Testis (tissue), 3 donors: ENCODE measurements around the gene PCIF1. TPM values are rescaled to one million over a fixed set of nuclear protein-coding genes. Genes with fewer than 3 reads are reported as not detected.

Source experiments
- DNase-seq: peaks from one replicate; pipeline ENCODE4 v3.0.0-alpha.2; 2019
- H3K27ac ChIP-seq, 2 donors: fragments of 200-600 bp; sonication (generic); one replicate each; pipeline ENCODE4 v1.5.1; 2019
- H3K27me3 ChIP-seq: fragments of 200-600 bp; sonication (generic); one replicate; pipeline ENCODE4 v1.5.1; 2019
- H3K36me3 ChIP-seq: fragments of 200-600 bp; sonication (generic); one replicate; pipeline ENCODE4 v1.5.1; 2017; ENCODE audit warnings: low read depth; ENCODE audit errors: missing control alignments
- H3K4me1 ChIP-seq: fragments of 200-600 bp; sonication (generic); one replicate; pipeline ENCODE4 v1.5.1; 2019
- H3K4me3 ChIP-seq, 2 donors: fragments of 200-600 bp; sonication (generic); one replicate each; pipeline ENCODE4 v1.5.1; 2017 to 2019
- H3K9me3 ChIP-seq: fragments of 200-600 bp; sonication (generic); one replicate; pipeline ENCODE4 v1.5.1; 2017
- CTCF ChIP-seq, 3 experiments: fragments of 450-650 bp in 2 of 3; fragments of 200-600 bp in 1 of 3; sonication (generic) in 1 of 3; IDR thresholded peaks; one replicate each; pipeline ENCODE4 v1.5.1; 2016 to 2019; ENCODE audit warnings: antibody characterized with exemption in 3 of 3, mild to moderate bottlenecking in 2 of 3, moderate library complexity in 1 of 3
- POLR2A ChIP-seq: fragments of 450-650 bp; IDR thresholded peaks from one replicate; pipeline ENCODE4 v1.6.1; 2017; ENCODE audit warnings: antibody characterized with exemption, mild to moderate bottlenecking, moderate library complexity
- WGBS, 2 donors: methylation state at CpG; one replicate each; pipeline ENCODE4 v1.1.5; 2018; 5-methylcytosine and 5-hydroxymethylcytosine counted together
- intact Hi-C: fragments of 100-400 bp; cut with DNase I; formaldehyde crosslinking; loops from one replicate; pipeline ENCODE4 v1.15.1; 2023; ENCODE audit warnings: low total_unique reads
- polyA plus RNA-seq: library from polyadenylated mRNA; stranded (reverse); fragments of 350-450 nt; fragmentation: Illumina TruSeq; extraction: RNeasy Lipid Tissue Mini Kit (QIAGEN cat#74804); gene quantifications from one replicate; pipeline ENCODE4 v1.2.3, GENCODE V29; 2014; ENCODE audit warnings: low read depth, low replicate concordance; ENCODE audit not compliant: insufficient read depth
- total RNA-seq, 2 donors: library from RNA; depleted of rRNA; stranded (reverse); fragments of >200 nt; gene quantifications; one replicate each; pipeline ENCODE4 v1.2.3, GENCODE V29; 2016

PCIF1 gene
- total and polyA plus RNA-seq, 3 donors from 2014 or later = 39.3 to 48.7 (median 39.4) TPM

GRCh38 chr20:45947110-45947866, 12.8 kb downstream of the PCIF1 start:
- Histone ChIP-seq H3K4me1 (peaks cover 18% of the 10 kb centered on the region), H3K27ac (peak overlapping the region; percentile 76 to 83), H3K4me3 (no peak overlapping the region), H3K36me3 (no peaks in the 10 kb centered on the region), H3K9me3 (no peaks in the 10 kb centered on the region), H3K27me3 (no peaks in the 10 kb centered on the region)
- no peak for TF ChIP-seq CTCF (IDR thresholded peaks at IDR 0.05)
- TF ChIP-seq POLR2A = no peak
- intact Hi-C loops = no loop called here
- 79 to 90% methylated on average over 10 to 29 of the region's 29 CpGs for WGBS, 2 donors
- DNase-seq = no peak

- intact Hi-C loops = no loop called here
- DNase-seq = no peak
- peaks cover 4% of the 10 kb centered on the region for H3K36me3 ChIP-seq
- H3K4me1 ChIP-seq = peaks cover 18% of the 10 kb centered on the region
- no peak overlapping the region for H3K27ac ChIP-seq
- no peak overlapping the region for H3K4me3 ChIP-seq
- no peaks in the 10 kb centered on the region for H3K27me3 ChIP-seq
- no peaks in the 10 kb centered on the region for H3K9me3 ChIP-seq
- 71 to 92% methylated on average over 3 to 7 of the region's 7 CpGs for WGBS, 2 donors
- no peak for TF ChIP-seq CTCF (IDR thresholded peaks at IDR 0.05)
- no peak for TF ChIP-seq POLR2A
These were observed 13.8 kb downstream of the PCIF1 start for GRCh38 chr20:45948261-45948733.

GRCh38 chr20:45948742-45949541, 14.5 kb downstream of the PCIF1 start:
- Histone ChIP-seq H3K4me1 (peaks cover 18% of the 10 kb centered on the region), H3K9me3 (no peaks in the 10 kb centered on the region), H3K4me3 (no peak overlapping the region), H3K27ac (no peak overlapping the region), H3K27me3 (no peaks in the 10 kb centered on the region), H3K36me3 (peaks cover 4% of the 10 kb centered on the region)
- intact Hi-C loops = no loop called here
- no peak for DNase-seq
- TF ChIP-seq POLR2A (no peak), CTCF (IDR thresholded peaks at IDR 0.05) (no peak)
- WGBS, 2 donors = 73 to 89% methylated on average over 5 to 10 of the region's 10 CpGs

- DNase-seq = no peak
- Histone ChIP-seq H3K4me1 (peaks cover 18% of the 10 kb centered on the region), H3K27ac (no peak overlapping the region), H3K9me3 (no peaks in the 10 kb centered on the region), H3K27me3 (no peaks in the 10 kb centered on the region), H3K36me3 (peaks cover 4% of the 10 kb centered on the region), H3K4me3 (no peak overlapping the region)
- intact Hi-C loops = loop anchor here (10.0 kb wide), 1 partner anchor 55 kb away; the partner anchor contains the start of genes CTSA and NEURL2
- WGBS, 2 donors = 77 to 80% methylated on average over 8 to 13 of the region's 13 CpGs
- no peak for TF ChIP-seq POLR2A
- no peak for TF ChIP-seq CTCF (IDR thresholded peaks at IDR 0.05)
These were observed 15.3 kb downstream of the PCIF1 start for GRCh38 chr20:45949542-45950329.
